Measurements from ENCODE around the gene ABCC1.
"Not testable (repeated sequence)": the region's sequence is repeated elsewhere in the genome, so short reads cannot be mapped to it uniquely, and the experiment has no call there.

The ABCC1 gene

GRCh38 chr16:15946257-15947044 is 3.0 kb upstream of the ABCC1 start:
- no peak for DNase-seq

GRCh38 chr16:15947983-15948509 is 1.4 kb upstream of the ABCC1 start:
- no peak for DNase-seq

- DNase-seq: no peak
These were observed 745 bp upstream of the ABCC1 start for GRCh38 chr16:15948532-15949209.

GRCh38 chr16:15950161-15950854 is 892 bp downstream of the ABCC1 start:
- peak; percentile 51 for DNase-seq

GRCh38 chr16:15950869-15951268 is 1.5 kb downstream of the ABCC1 start:
- no peak for DNase-seq

GRCh38 chr16:15951852-15952251 is 2.4 kb downstream of the ABCC1 start:
- DNase-seq: no peak

- DNase-seq: no peak
These were observed 2.9 kb downstream of the ABCC1 start for GRCh38 chr16:15952265-15952711.

GRCh38 chr16:15953477-15953876 is 4.1 kb downstream of the ABCC1 start:
- DNase-seq: no peak

- no peak for DNase-seq
These were observed 4.8 kb downstream of the ABCC1 start for GRCh38 chr16:15953929-15954813.

- no peak for DNase-seq
These were observed 5.4 kb downstream of the ABCC1 start for GRCh38 chr16:15954814-15955151.

- DNase-seq: no peak
These were observed 6.0 kb downstream of the ABCC1 start for GRCh38 chr16:15955425-15955824.

GRCh38 chr16:15956106-15956505 is 6.7 kb downstream of the ABCC1 start:
- not testable (repeated sequence) for DNase-seq

- DNase-seq: no peak
These were observed 9.4 kb downstream of the ABCC1 start for GRCh38 chr16:15958703-15959348.

GRCh38 chr16:15960124-15960971 is 10.9 kb downstream of the ABCC1 start:
- DNase-seq: no peak

- peak; percentile 57 for DNase-seq
These were observed 11.7 kb downstream of the ABCC1 start for GRCh38 chr16:15961060-15961511.

GRCh38 chr16:15961571-15962090 is 12.2 kb downstream of the ABCC1 start:
- DNase-seq: no peak

GRCh38 chr16:15963307-15963910 is 14.0 kb downstream of the ABCC1 start:
- no peak for DNase-seq

- no peak for DNase-seq
These were observed 17.0 kb downstream of the ABCC1 start for GRCh38 chr16:15966420-15966819.

- no peak for DNase-seq
These were observed 17.6 kb downstream of the ABCC1 start for GRCh38 chr16:15966836-15967546.
